Testis (tissue), 2 donors: ENCODE data around the gene GPR132.

Source experiments
- POLR2A ChIP-seq: fragments of 450-650 bp; IDR thresholded peaks from one replicate; pipeline ENCODE4 v1.6.1; 2017; ENCODE audit warnings: antibody characterized with exemption, mild to moderate bottlenecking, moderate library complexity
- TF ChIP-seq, protein P1 (sequence below), 3 experiments: fragments of 450-650 bp in 2 of 3; fragments of 200-600 bp in 1 of 3; sonication (generic) in 1 of 3; IDR thresholded peaks; one replicate each; pipeline ENCODE4 v1.5.1; 2016 to 2019; ENCODE audit warnings: antibody characterized with exemption in 3 of 3, mild to moderate bottlenecking in 2 of 3, moderate library complexity in 1 of 3

DNA sequence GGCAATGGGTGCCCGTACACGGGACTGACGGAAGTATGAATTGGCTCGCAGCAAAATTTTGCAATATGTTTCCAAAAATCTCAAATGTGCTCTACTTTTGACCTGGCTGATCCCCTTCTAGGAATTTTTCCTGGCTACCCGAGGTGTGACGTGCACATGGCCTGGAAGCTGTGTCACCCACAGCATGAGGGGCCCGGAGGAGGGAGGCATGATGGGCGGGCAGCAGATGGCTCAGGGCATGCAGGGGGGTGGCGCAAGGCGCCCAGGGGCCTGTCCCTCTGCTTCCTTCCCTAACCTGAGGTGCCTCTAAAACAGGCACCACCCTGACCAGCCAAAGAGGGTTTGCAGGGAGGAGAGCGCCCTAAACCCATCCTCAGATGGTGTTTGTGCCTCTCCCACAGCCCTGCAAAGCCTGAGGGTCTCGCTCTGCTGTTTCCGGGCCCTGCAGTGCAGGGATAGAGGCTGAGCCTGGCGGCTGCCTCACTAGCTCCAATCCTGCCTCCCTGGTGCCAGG lies 6.7 kb downstream of the GPR132 start:
- no peak for TF ChIP-seq POLR2A
- TF ChIP-seq, protein P1, sequence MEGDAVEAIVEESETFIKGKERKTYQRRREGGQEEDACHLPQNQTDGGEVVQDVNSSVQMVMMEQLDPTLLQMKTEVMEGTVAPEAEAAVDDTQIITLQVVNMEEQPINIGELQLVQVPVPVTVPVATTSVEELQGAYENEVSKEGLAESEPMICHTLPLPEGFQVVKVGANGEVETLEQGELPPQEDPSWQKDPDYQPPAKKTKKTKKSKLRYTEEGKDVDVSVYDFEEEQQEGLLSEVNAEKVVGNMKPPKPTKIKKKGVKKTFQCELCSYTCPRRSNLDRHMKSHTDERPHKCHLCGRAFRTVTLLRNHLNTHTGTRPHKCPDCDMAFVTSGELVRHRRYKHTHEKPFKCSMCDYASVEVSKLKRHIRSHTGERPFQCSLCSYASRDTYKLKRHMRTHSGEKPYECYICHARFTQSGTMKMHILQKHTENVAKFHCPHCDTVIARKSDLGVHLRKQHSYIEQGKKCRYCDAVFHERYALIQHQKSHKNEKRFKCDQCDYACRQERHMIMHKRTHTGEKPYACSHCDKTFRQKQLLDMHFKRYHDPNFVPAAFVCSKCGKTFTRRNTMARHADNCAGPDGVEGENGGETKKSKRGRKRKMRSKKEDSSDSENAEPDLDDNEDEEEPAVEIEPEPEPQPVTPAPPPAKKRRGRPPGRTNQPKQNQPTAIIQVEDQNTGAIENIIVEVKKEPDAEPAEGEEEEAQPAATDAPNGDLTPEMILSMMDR (IDR thresholded peaks at IDR 0.05) = no peak
